HCT116 (cell line): Measurements from ENCODE around the gene TBCC.

Experiments used
- CTCF ChIP-seq, 3 experiments: fragments of 200-600 bp in 1 of 3; sonication (generic) in 1 of 3; IDR thresholded peaks in 2 of 3; conservative IDR thresholded peaks in 1 of 3; 2 replicates each; pipeline ENCODE4 v1.5.1; 2012 to 2017; ENCODE audit warnings: low read depth in 2 of 3, low read length in 2 of 3, antibody characterized with exemption in 1 of 3, borderline replicate concordance in 1 of 3, control low read depth in 1 of 3, mild to moderate bottlenecking in 1 of 3, mixed read lengths in 1 of 3, mixed run types in 1 of 3, moderate library complexity in 1 of 3; ENCODE audit not compliant: insufficient read depth in 1 of 3
- EGR1 ChIP-seq: IDR thresholded peaks from 2 replicates; pipeline ENCODE4 v1.6.1; 2012; ENCODE audit warnings: low read depth
- EZH2 ChIP-seq: fragments of 200-600 bp; sonication (generic); IDR thresholded peaks from 2 replicates; pipeline ENCODE4 v1.6.1; 2017; ENCODE audit warnings: antibody characterized with exemption, mixed run types
- EZH2phosphoT487 ChIP-seq: fragments of 200-600 bp; IDR thresholded peaks from 2 replicates; pipeline ENCODE4 v1.6.1; 2018; ENCODE audit warnings: antibody characterized with exemption, borderline replicate concordance
- POLR2A ChIP-seq: IDR thresholded peaks from 2 replicates; pipeline ENCODE4 v1.7.0; 2011; ENCODE audit warnings: borderline replicate concordance; ENCODE audit not compliant: insufficient read depth, insufficient read length; ENCODE audit errors: extremely low read depth
- RAD21 ChIP-seq: IDR thresholded peaks from 2 replicates; pipeline ENCODE4 v1.6.1; 2012; ENCODE audit warnings: low read depth, mild to moderate bottlenecking
- SIN3A ChIP-seq: IDR thresholded peaks from 2 replicates; pipeline ENCODE4 v1.6.1; 2012; ENCODE audit warnings: low read depth
- SP1 ChIP-seq: IDR thresholded peaks from 2 replicates; pipeline ENCODE4 v1.6.1; 2012; ENCODE audit warnings: low read depth
- TCF7L2 ChIP-seq: IDR thresholded peaks from 2 replicates; pipeline ENCODE4 v1.7.0; 2011; ENCODE audit warnings: borderline replicate concordance, inconsistent platforms; ENCODE audit not compliant: insufficient read depth, insufficient read length; ENCODE audit errors: extremely low read depth
- ZNF274 ChIP-seq: fragments of 200-500 bp; sonication (Bioruptor generic); IDR thresholded peaks from 2 replicates; pipeline ENCODE4 v1.6.1; 2014; ENCODE audit warnings: mild to moderate bottlenecking, low read depth, low read length, inconsistent platforms

DNA sequence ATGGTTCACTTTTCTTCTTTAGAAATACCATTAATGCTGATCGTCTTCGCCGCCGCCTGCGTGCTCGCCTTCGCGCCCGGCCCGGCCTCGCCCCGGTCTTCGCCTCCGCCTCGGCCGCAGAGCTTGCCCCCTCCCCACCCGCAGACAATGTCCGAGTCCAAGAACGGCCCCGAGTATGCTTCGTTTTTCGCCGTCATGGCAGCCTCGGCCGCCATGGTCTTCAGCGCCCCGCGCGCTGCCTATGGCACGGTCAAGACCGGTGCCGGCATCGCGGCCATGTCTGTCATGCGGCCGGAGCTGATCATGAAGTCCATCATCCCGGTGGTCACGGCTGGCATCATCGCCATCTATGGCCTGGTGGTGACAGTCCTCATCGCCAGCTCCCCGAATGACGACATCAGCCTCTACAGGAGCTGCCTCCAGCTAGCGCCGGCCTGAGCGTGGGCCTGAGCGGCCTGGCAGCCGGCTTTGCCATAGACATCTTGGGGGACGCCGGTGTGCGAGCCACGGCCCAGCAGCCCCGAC lies 18.8 kb downstream of the TBCC start:
- TF ChIP-seq RAD21 (no peak), POLR2A (no peak), ZNF274 (no peak), CTCF (IDR thresholded peaks at IDR 0.05 in 2 of 3, conservative IDR thresholded peaks at IDR 0.05 in 1 of 3; ENCODE audit: borderline replicate concordance in 1 of 3, insufficient read depth in 1 of 3, low read depth in 2 of 3, low read length in 2 of 3) (no peak), EZH2 (no peak), SP1 (no peak), SIN3A (no peak), TCF7L2 (no peak), EGR1 (no peak), EZH2phosphoT487 (no peak)
